Right cardiac atrium (tissue), 5 donors: ENCODE measurements around the gene SAMD4A. TPM values are rescaled to one million over a fixed set of nuclear protein-coding genes. Genes with fewer than 3 reads are reported as not detected.

Source experiments
- ATAC-seq, 2 donors: fragments of 200-7000 bp; cut with Tn5 transposase; one replicate each; pipeline versions ENCODE4 v1.8.0 to v1.9.1; 2020; ENCODE audit warnings: moderate library complexity in 2 of 2, mild to moderate bottlenecking in 1 of 2
- DNase-seq, 3 donors: peaks; one replicate each; pipeline ENCODE4 v3.0.0-alpha.2; 2020
- H3K27ac ChIP-seq: one replicate; pipeline ENCODE4 v1.5.1; 2013; ENCODE audit warnings: mild to moderate bottlenecking, low read length, control low read depth, moderate library complexity
- H3K27me3 ChIP-seq: one replicate; pipeline ENCODE4 v1.6.1; 2013; ENCODE audit not compliant: control insufficient read depth, insufficient read depth
- H3K4me1 ChIP-seq: one replicate; pipeline ENCODE4 v1.6.1; 2013; ENCODE audit warnings: low read length; ENCODE audit not compliant: control insufficient read depth, insufficient read depth
- H3K4me3 ChIP-seq: one replicate; pipeline ENCODE4 v1.5.1; 2013; ENCODE audit warnings: low read length, control low read depth
- H3K9me3 ChIP-seq: one replicate; pipeline ENCODE4 v1.6.1; 2013; ENCODE audit warnings: low read length; ENCODE audit not compliant: control insufficient read depth
- WGBS: extraction: QIAGEN DNeasy Blood & Tissue Kit; methylation state at CpG from one replicate; pipeline ENCODE4 v1.1.7; 2013; 5-methylcytosine and 5-hydroxymethylcytosine counted together
- intact Hi-C, 4 donors: fragments of 100-400 bp; cut with DNase I; formaldehyde crosslinking; loops; one replicate each; pipeline versions ENCODE4 v1.11.0 to v1.14.0; 2022 to 2023
- polyA plus RNA-seq: library from polyadenylated mRNA; stranded (reverse); fragments of 200-250 nt; gene quantifications from one replicate; pipeline ENCODE4 v1.2.3, GENCODE V29; 2013
- total RNA-seq, 4 donors: library from RNA; stranded (reverse); fragmentation: NEBNext Ultra II Directional; extraction: Animal tissue kit (Norgen Biotek cat#: 25700); gene quantifications; one replicate each; pipeline ENCODE4 v1.2.1, GENCODE V29; 2021
- donor health status: healthy with polysubstance abuse.
- donor health status: DM: no; HTN: yes; CAD: no.
- donor health status: DM: no; HTN: no; CAD: no.
- donor health status: DM: no; HTN: yes; CAD: no; lungs with severe emphysema.
- donor health status: DM: yes; HTN: yes; CAD: no.

SAMD4A gene
- total and polyA plus RNA-seq, 5 donors, result 57.2 to 166 (median 137) TPM

DNA sequence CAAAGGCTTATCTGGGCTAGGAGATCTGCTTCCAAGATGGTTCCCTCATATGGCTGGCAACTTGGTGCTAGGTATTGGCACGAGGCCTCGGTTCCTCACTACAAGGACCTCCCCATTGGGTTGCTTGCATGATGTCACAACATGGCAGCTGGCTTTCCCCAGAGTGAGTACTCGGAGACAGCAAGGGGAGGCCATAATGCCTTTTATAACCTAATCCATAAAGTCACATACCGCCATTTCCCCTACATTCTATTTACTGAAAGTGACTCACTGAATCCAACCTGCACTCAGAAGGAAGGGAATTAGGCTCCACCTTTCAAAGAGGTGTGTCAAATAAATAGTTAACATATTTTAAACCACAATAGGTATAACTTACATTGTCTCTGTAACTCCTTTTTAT is 130.9 kb downstream of the SAMD4A start:
- Histone ChIP-seq H3K9me3 (no peaks in the 10 kb centered on the region), H3K4me1 (peaks cover 11% of the 10 kb centered on the region), H3K4me3 (no peak overlapping the region), H3K27me3 (no peaks in the 10 kb centered on the region), H3K27ac (peak overlapping the region; percentile 87)
- ATAC-seq (no peak), DNase-seq (no peak)
- WGBS, result 88% methylated on average over 4 of the region's 4 CpGs
- intact Hi-C loops, result loop anchor here in 2 of 4 donors (10.0 kb wide), 2 partner anchors 67 to 77 kb away; no protein-coding TSS in a partner anchor

DNA sequence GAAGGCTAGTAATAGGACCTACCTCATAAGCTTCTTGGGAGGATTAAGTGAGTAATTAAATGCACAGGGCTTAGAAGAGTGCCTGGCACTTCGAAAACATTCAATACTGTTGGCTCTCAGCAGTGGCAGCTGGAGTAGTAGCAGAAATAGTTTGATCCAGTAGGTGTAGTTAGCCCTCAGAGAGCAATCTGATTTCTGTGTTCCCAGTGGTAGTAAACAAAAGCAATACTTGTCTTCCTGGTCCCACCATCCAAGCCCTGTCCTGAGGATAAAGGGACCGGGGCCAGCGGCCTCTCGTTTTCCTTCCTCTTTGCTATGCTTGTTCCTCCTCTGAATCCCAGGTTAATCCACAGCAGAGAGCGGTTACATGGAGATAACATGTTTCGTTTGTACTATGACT is 131.6 kb downstream of the SAMD4A start:
- DNase-seq, result peak in 1 of 3 donors; percentile 60
- intact Hi-C loops, result loop anchor here in 2 of 4 donors (10.0 kb wide), 2 partner anchors 66 to 76 kb away; no protein-coding TSS in a partner anchor
- 39% methylated on average over 6 of the region's 6 CpGs for WGBS
- Histone ChIP-seq H3K4me1 (peaks cover 11% of the 10 kb centered on the region), H3K4me3 (no peak overlapping the region), H3K27me3 (no peaks in the 10 kb centered on the region), H3K9me3 (no peaks in the 10 kb centered on the region), H3K27ac (peak overlapping the region; percentile 54)
- ATAC-seq, result peak; percentile 3 to 32

DNA sequence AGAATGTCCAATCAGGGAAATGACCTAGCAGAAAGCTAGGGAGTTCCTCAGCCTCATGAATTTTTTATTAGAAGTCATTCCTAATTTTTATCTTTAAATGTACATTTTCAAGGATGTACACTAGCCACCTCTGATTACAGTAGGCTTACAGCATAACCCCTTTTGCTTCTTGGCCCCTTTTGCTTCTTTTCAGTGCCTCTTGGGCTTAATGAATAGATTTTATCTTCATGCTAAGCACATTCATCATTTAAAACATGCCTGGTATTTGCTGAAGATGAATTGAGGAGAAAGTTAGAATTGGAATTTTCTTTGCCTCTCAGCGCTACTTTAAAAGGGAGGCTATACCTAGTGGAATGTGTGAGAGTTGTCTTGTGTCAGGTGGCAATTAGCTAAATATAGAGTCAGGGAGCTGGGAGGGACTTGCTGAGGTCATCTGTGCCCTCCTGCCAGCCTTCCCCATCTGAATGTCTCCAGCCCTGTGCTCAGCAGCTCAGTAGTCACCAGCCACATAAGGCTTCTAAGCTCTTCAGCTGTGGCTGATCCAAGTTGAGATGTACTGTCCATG is 132.1 kb downstream of the SAMD4A start:
- WGBS, result 69% methylated on average over 1 of the region's 1 CpG
- peaks cover 8% of the 10 kb centered on the region for H3K4me1 ChIP-seq
- intact Hi-C loops, result loop anchor here in 2 of 4 donors (10.0 kb wide), 2 partner anchors 66 to 76 kb away; no protein-coding TSS in a partner anchor
- H3K27ac ChIP-seq, result peak overlapping the region; percentile 59
- no peaks in the 10 kb centered on the region for H3K27me3 ChIP-seq
- H3K9me3 ChIP-seq, result no peaks in the 10 kb centered on the region
- DNase-seq (peak in 2 of 3 donors; percentile 28 to 76), ATAC-seq (peak; percentile 86 to 87)
- H3K4me3 ChIP-seq, result no peak overlapping the region

DNA sequence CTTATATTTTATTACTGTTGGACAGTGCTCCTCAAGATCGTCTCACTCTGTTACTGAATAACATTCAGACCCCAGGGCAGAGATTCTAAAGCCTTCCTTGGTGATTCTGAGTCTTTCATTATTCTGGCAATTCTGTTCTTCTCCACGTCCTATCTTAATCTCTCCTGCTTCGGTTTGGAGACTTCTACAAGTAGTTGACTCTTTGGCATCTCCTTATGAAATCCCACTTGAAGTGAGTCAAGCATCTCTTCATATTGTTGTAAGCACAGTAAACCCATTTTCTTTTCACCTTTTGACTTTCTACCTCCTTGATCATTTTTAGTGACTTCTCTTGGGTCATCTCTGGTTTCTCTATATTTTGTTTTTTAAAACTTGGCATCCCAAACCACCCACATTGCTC is 132.8 kb downstream of the SAMD4A start:
- DNase-seq (no peak), ATAC-seq (no peak)
- WGBS, result 49% methylated on average over 3 of the region's 3 CpGs
- Histone ChIP-seq H3K9me3 (no peaks in the 10 kb centered on the region), H3K27me3 (no peaks in the 10 kb centered on the region), H3K4me3 (no peak overlapping the region), H3K4me1 (peaks cover 8% of the 10 kb centered on the region), H3K27ac (no peak overlapping the region)
- intact Hi-C loops, result loop anchor here in 2 of 4 donors (10.0 kb wide), 2 partner anchors 65 to 75 kb away; no protein-coding TSS in a partner anchor

DNA sequence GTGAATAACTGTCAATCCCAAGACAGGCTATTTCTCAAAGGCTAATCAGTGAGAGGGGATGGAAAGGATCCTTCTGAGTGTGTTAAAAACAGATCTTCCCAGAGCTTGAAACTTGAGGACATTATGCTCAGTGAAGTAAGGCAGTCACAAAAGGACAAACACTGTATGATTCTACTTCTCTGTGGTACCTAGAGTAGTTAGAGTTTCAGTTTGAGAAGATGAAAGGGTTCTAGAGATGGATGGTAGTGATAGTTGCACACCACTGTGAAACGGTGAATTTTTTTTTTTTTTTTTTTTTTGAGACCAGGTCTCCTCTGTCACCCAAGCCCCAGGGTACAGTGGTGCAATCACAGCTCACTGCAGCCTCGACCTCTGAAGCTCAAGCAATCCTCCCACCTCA is 133.8 kb downstream of the SAMD4A start:
- Histone ChIP-seq H3K4me3 (no peak overlapping the region), H3K27me3 (no peaks in the 10 kb centered on the region), H3K9me3 (no peaks in the 10 kb centered on the region), H3K4me1 (peaks cover 8% of the 10 kb centered on the region), H3K27ac (peak overlapping the region; percentile 36)
- DNase-seq (no peak), ATAC-seq (no peak)
- WGBS, result 78% methylated on average over 2 of the region's 2 CpGs
- intact Hi-C loops, result no loop called here

DNA sequence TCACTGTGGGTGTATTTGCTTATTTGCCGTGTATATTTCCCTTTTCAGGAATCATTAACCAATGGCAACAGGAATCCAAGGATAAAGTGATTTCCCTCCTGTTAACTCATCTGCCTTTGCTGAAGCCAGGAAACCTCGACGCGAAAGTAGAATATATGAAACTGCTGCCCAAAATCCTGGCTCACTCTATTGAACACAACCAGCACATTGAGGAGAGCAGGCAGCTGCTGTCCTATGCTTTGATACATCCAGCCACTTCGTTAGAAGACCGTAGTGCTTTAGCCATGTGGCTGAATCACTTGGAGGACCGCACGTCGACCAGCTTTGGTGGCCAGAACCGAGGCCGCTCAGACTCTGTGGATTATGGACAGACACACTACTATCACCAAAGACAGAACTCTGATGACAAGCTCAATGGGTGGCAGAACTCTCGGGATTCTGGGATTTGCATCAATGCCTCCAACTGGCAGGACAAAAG is 135.1 kb downstream of the SAMD4A start:
- intact Hi-C loops, result no loop called here
- DNase-seq (no peak), ATAC-seq (no peak)
- no peaks in the 10 kb centered on the region for H3K9me3 ChIP-seq
- WGBS, result 84% methylated on average over 12 of the region's 12 CpGs
- no peaks in the 10 kb centered on the region for H3K27me3 ChIP-seq
- H3K27ac ChIP-seq, result peak overlapping the region; percentile 1
- peaks cover 8% of the 10 kb centered on the region for H3K4me1 ChIP-seq
- no peak overlapping the region for H3K4me3 ChIP-seq

DNA sequence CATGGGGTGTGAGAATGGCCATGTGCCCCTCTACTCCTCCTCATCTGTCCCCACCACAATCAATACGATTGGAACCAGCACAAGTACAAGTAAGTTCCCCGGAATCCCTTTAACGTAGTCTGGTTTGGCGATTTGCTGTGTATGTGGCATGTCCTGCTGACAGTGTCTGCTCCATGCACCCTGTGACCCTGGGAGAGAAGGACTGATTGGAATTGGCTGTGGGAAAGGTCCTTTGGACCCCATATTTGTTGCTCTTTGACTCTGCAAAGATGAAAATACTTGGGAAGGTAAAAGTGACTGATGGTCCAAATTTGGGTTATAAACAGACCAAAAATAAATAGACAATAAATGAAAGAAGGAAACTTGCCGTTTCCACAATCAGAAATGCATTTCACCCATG is 135.6 kb downstream of the SAMD4A start:
- Histone ChIP-seq H3K27me3 (no peaks in the 10 kb centered on the region), H3K27ac (peak overlapping the region; percentile 1), H3K4me3 (no peak overlapping the region), H3K9me3 (no peaks in the 10 kb centered on the region), H3K4me1 (peaks cover 6% of the 10 kb centered on the region)
- intact Hi-C loops, result no loop called here
- WGBS, result 91% methylated on average over 5 of the region's 5 CpGs
- no peak for DNase-seq
- no peak for ATAC-seq

DNA sequence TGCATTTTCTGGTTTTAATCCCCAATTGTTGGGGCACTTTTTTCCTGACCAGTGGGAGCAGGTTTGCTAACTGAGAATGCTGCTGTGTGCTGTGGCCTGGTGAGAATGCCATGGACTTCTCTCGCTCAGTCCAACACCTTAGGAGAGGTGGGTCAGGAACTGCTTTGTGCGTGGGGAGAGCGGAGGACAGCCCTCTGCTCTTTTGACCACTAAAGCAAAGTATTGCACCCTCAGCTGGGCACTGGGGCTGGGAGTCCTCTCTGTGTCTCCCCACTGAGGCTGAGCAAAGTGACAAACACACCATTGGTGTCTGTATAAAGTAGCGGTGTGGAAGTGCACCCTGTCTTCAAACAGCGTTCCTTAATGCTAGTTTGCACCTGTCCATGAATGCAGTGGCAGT is 136.2 kb downstream of the SAMD4A start:
- DNase-seq (no peak), ATAC-seq (no peak)
- no peaks in the 10 kb centered on the region for H3K27me3 ChIP-seq
- H3K27ac ChIP-seq, result no peak overlapping the region
- no peaks in the 10 kb centered on the region for H3K9me3 ChIP-seq
- H3K4me1 ChIP-seq, result peaks cover 8% of the 10 kb centered on the region
- 92% methylated on average over 5 of the region's 5 CpGs for WGBS
- no peak overlapping the region for H3K4me3 ChIP-seq
- intact Hi-C loops, result no loop called here

DNA sequence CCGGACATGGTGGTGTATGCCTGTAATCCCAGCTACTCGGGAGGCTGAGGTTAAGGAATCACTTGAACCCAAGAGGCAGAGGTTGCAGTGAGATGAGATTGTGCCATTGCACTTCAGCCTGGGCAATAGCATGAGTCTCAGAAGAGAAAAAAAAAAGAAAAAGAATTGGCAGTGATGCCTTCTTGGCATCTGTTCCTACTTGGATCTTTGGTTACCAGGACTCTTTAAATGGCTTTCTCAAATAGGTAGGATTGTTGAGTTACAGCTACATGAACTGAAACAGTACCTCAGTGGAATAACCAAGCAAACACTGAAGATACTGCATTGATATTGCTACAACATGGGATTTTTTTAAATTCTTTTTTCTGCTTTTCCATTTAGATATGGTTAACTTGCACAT is 136.8 kb downstream of the SAMD4A start:
- ATAC-seq (no peak), DNase-seq (no peak)
- no peak overlapping the region for H3K4me3 ChIP-seq
- no peak overlapping the region for H3K27ac ChIP-seq
- H3K9me3 ChIP-seq, result no peaks in the 10 kb centered on the region
- H3K27me3 ChIP-seq, result no peaks in the 10 kb centered on the region
- intact Hi-C loops, result no loop called here
- 76% methylated on average over 2 of the region's 2 CpGs for WGBS
- peaks cover 7% of the 10 kb centered on the region for H3K4me1 ChIP-seq

DNA sequence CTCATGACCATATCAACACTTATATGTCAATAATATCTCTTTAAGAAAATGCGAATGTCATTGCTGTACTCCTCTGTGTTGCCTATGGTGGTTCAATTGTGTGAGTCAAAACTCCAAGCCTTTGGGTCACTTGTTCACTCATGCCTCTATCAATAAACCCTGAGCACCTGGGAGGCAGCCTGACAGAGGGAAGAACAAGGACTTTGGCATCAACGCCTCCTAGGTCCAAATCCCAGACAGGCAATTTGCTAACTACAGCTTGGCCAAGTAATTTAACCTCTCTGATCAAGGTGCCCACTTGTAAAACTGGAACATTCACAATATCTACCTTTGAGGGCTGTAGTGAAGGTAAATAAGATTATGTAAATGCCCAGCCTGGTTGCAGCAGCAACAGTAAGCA is 137.8 kb downstream of the SAMD4A start:
- no peaks in the 10 kb centered on the region for H3K9me3 ChIP-seq
- DNase-seq, result no peak
- H3K27me3 ChIP-seq, result no peaks in the 10 kb centered on the region
- H3K27ac ChIP-seq, result no peak overlapping the region
- intact Hi-C loops, result no loop called here
- H3K4me1 ChIP-seq, result peaks cover 7% of the 10 kb centered on the region
- ATAC-seq, result no peak
- H3K4me3 ChIP-seq, result no peak overlapping the region
- WGBS, result 84% methylated on average over 2 of the region's 2 CpGs

DNA sequence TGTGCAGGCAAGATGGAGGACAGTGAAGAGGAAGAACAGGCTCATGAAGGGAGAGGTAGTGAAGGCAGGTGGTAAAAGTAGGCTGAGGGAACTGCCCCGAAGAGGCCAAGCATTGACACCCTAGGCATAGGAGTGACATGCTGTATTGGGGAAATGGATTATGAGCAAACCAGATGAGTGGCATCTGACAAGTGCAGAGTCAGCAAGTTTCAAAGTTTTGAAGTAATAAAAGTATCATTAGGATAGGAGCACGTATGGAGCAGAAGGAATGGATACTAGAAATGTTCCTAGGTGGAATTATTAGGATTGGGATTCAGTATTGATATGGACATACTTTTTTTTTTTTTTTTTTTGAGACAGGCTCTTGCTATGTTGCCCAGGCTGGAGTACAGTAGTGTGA is 139.8 kb downstream of the SAMD4A start:
- 79% methylated on average over 2 of the region's 2 CpGs for WGBS

More for the DNA sequence above, 139.8 kb downstream of the SAMD4A start:
- Histone ChIP-seq H3K27ac (no peak overlapping the region), H3K4me3 (no peak overlapping the region), H3K27me3 (no peaks in the 10 kb centered on the region), H3K9me3 (no peaks in the 10 kb centered on the region), H3K4me1 (peaks cover 11% of the 10 kb centered on the region)
- ATAC-seq (no peak), DNase-seq (no peak)
- intact Hi-C loops, result no loop called here
